HL-60 (cell line): ENCODE results near the gene PRRX2.
A peak's percentile ranks its signal among the peaks of the same experiment; 100 is the strongest.

Experiments
- DNase-seq, 2 experiments: peaks; one replicate each; pipeline ENCODE4 v3.0.0-alpha.2; 2010 to 2020; ENCODE audit warnings: low read depth in 1 of 2, low spot score in 1 of 2
- H3K27ac ChIP-seq: fragments of 250-450 bp; sonication (Bioruptor Pico); replicated peaks from 2 replicates; pipeline ENCODE4 v1.5.1; 2020; ENCODE audit warnings: mild to moderate bottlenecking, moderate library complexity
- H3K27me3 ChIP-seq: fragments of 250-450 bp; sonication (Bioruptor Pico); 2 replicates; pipeline ENCODE4 v1.5.1; 2021; ENCODE audit warnings: mild to moderate bottlenecking, moderate library complexity; ENCODE audit not compliant: insufficient read depth, poor library complexity, severe bottlenecking
- H3K4me3 ChIP-seq: replicated peaks from 2 replicates; pipeline ENCODE4 v1.5.1; 2011; ENCODE audit warnings: mild to moderate bottlenecking, control low read depth, low read length; ENCODE audit not compliant: insufficient read depth
- CTCF ChIP-seq: IDR thresholded peaks from one replicate; pipeline ENCODE4 v1.5.1; 2011; ENCODE audit warnings: low read length, control low read depth, inconsistent platforms; ENCODE audit not compliant: insufficient read depth
- GABPA ChIP-seq: IDR thresholded peaks from 2 replicates; pipeline ENCODE4 v1.6.1; 2012; ENCODE audit warnings: low read depth
- POLR2AphosphoS5 ChIP-seq: IDR thresholded peaks from 2 replicates; pipeline ENCODE4 v1.6.1; 2012; ENCODE audit warnings: low read depth
- REST ChIP-seq: IDR thresholded peaks from 2 replicates; pipeline ENCODE4 v1.6.1; 2012; ENCODE audit warnings: low read depth; ENCODE audit not compliant: insufficient replicate concordance
- SPI1 ChIP-seq: IDR thresholded peaks from 2 replicates; pipeline ENCODE4 v1.6.1; 2012; ENCODE audit warnings: low read depth, mild to moderate bottlenecking, borderline replicate concordance

PRRX2 gene

GRCh38 chr9:129640871-129641749, 24.3 kb upstream of the PRRX2 start:
- Histone ChIP-seq H3K4me3 (peak overlapping the region; percentile 88), H3K27me3 (no peaks in the 10 kb centered on the region), H3K27ac (peak overlapping the region; percentile 59)
- no peak for DNase-seq
- no peak for TF ChIP-seq SPI1
- TF ChIP-seq REST: no peak
- TF ChIP-seq CTCF: no peak
- no peak for TF ChIP-seq GABPA
- TF ChIP-seq POLR2AphosphoS5: no peak

GRCh38 chr9:129641750-129642585, 23.5 kb upstream of the PRRX2 start, which contains the start of gene ASB6:
Gene ASB6, minus strand, starts transcription at chr9:129642151. Its CDS starts 152 bp downstream, at chr9:129641999.
- DNase-seq: peak; percentile 94
- peak within 1 kb of the TSS; percentile 59 for H3K27ac ChIP-seq
- H3K27me3 ChIP-seq: no peaks in the 10 kb centered on the region
- peak within 1 kb of the TSS; percentile 88 for H3K4me3 ChIP-seq
- TF ChIP-seq GABPA: peak; percentile 97
- peak; percentile 64 for TF ChIP-seq POLR2AphosphoS5
- no peak; the same call in 1 of the 2 replicates for TF ChIP-seq SPI1
- TF ChIP-seq REST: no peak
- peak; percentile 81 for TF ChIP-seq CTCF

GRCh38 chr9:129643706-129644105, 21.7 kb upstream of the PRRX2 start:
- H3K27ac ChIP-seq: no peak overlapping the region
- no peak overlapping the region for H3K4me3 ChIP-seq
- no peak for TF ChIP-seq REST
- TF ChIP-seq SPI1: no peak
- no peak for TF ChIP-seq POLR2AphosphoS5
- TF ChIP-seq GABPA: no peak
- no peak for DNase-seq
- H3K27me3 ChIP-seq: no peaks in the 10 kb centered on the region
